Heart left ventricle (tissue), 16 donors: ENCODE measurements around the gene RAP1GAP. TPM values are rescaled to one million over a fixed set of nuclear protein-coding genes. Genes with fewer than 3 reads are reported as not detected.

ENCODE experiments used
- ATAC-seq, 4 donors: fragments of 200-7000 bp; cut with Tn5 transposase; one replicate each; pipeline ENCODE4 v1.9.1; 2020 to 2022; ENCODE audit warnings: moderate library complexity in 4 of 4, mild to moderate bottlenecking in 3 of 4, moderate number of reproducible peaks in 1 of 4
- DNase-seq, 5 donors: peaks; one replicate each; pipeline ENCODE4 v3.0.0-alpha.2; 2020
- H3K27ac ChIP-seq, 12 donors: fragments of 200-600 bp; sonication (generic) in 4 of 12; one replicate each; pipeline versions ENCODE4 v1.5.0 to v1.8.0; 2016 to 2022; ENCODE audit warnings: mild to moderate bottlenecking in 2 of 12
- H3K27me3 ChIP-seq, 9 donors: fragments of 200-600 bp; sonication (generic) in 2 of 9; one replicate each; pipeline versions ENCODE4 v1.5.1 to v1.8.0; 2016 to 2022; ENCODE audit warnings: mild to moderate bottlenecking in 3 of 9
- H3K36me3 ChIP-seq, 9 donors: fragments of 200-600 bp; sonication (generic) in 2 of 9; one replicate each; pipeline versions ENCODE4 v1.5.0 to v1.8.0; 2018 to 2022; ENCODE audit warnings: mild to moderate bottlenecking in 2 of 9
- H3K4me1 ChIP-seq, 12 donors: fragments of 200-600 bp; sonication (generic) in 4 of 12; one replicate each; pipeline versions ENCODE4 v1.5.0 to v1.8.0; 2016 to 2022; ENCODE audit warnings: mild to moderate bottlenecking in 3 of 12
- H3K4me3 ChIP-seq, 12 donors: fragments of 200-600 bp; sonication (generic) in 4 of 12; one replicate each; pipeline versions ENCODE4 v1.5.0 to v1.8.0; 2017 to 2022; ENCODE audit warnings: mild to moderate bottlenecking in 9 of 12, moderate library complexity in 4 of 12
- H3K9me3 ChIP-seq, 12 donors: fragments of 200-600 bp; sonication (generic) in 4 of 12; one replicate each; pipeline versions ENCODE4 v1.5.0 to v1.8.0; 2016 to 2022; ENCODE audit warnings: mild to moderate bottlenecking in 1 of 12
- CTCF ChIP-seq, 12 donors: fragments of 200-600 bp; sonication (generic) in 4 of 12; IDR thresholded peaks; one replicate each; pipeline versions ENCODE4 v1.5.0 to v1.8.0; 2018 to 2022; ENCODE audit warnings: antibody characterized with exemption in 12 of 12, mild to moderate bottlenecking in 5 of 12
- POLR2A ChIP-seq, 2 donors: fragments of 450-650 bp; IDR thresholded peaks; one replicate each; pipeline ENCODE4 v1.6.1; 2017; ENCODE audit warnings: antibody characterized with exemption in 2 of 2, mild to moderate bottlenecking in 2 of 2, moderate library complexity in 2 of 2
- WGBS, 4 donors: extraction: QIAGEN DNeasy Blood & Tissue Kit in 2 of 4; methylation state at CpG; one replicate each; pipeline versions ENCODE4 v1.1.5 to v1.1.7; 2013 to 2018; 5-methylcytosine and 5-hydroxymethylcytosine counted together
- intact Hi-C, 10 donors: fragments of 100-400 bp; cut with DNase I; formaldehyde crosslinking; loops; one replicate each; pipeline versions ENCODE4 v1.11.1 to v1.14.2; 2022
- polyA plus RNA-seq, 2 donors: library from polyadenylated mRNA; stranded (reverse); fragments of 200-250 nt; gene quantifications; one replicate each; pipeline ENCODE4 v1.2.3, GENCODE V29; 2013
- total RNA-seq, 9 donors: library from RNA; depleted of rRNA in 2 of 9; stranded (reverse); fragments of >200 nt in 2 of 9; fragmentation: NEBNext Ultra II Directional in 3 of 9; extraction: Animal tissue kit (Norgen Biotek cat#: 25700) in 3 of 9; gene quantifications; one replicate each; pipeline versions ENCODE4 v1.1.0 to v1.2.4, GENCODE V29; 2016 to 2023
- donor health status: ischemic (EF 13 %, LVEDD 7.1; RV severe dilation, severe dysfunction).
- donor health status: healthy with polysubstance abuse.
- donor health status: DM: no; HTN: yes; CAD: no.
- donor health status: DM: no; HTN: no; CAD: no.
- donor health status: ischemic (EF 25% LVEDD 6.9; RV normal size, moderate dysfunction).
- donor health status: ischemic (EF 25% LVEDD 5.7; RV mildly dilated, moderate dysfunction).
- donor health status: healthy.
- donor health status: DM: yes; HTN: yes; CAD: no.
- donor health status: ischemic (EF 35%, LVEDD 5.7; RV mildly dilated, moderate dysfunction).
- donor health status: nonischemic (EF 11% LVEDD 7.7; RV severe dilation, severe dysfunction).
- donor health status: DM: yes; HTN: yes; CAD: no.
- donor health status: PGD.
- donor health status: ischemic (EF 29% LVEDD 5.4; RV normal size, mild dysfunction).
- donor health status: nonischemic (EF 23%, LVEDD 6.1; RV moderate dilation, normal function).

Gene RAP1GAP
- total and polyA plus RNA-seq, 11 donors, result 0.75 to 8.0 (median 3.8) TPM

GRCh38 chr1:21603177-21604138, 65.7 kb downstream of the RAP1GAP start:
- no peak overlapping the region for H3K4me3 ChIP-seq
- no peaks in the 10 kb centered on the region for H3K36me3 ChIP-seq
- no peaks in the 10 kb centered on the region for H3K4me1 ChIP-seq
- DNase-seq (no peak), ATAC-seq (no peak)
- no peak overlapping the region for H3K27ac ChIP-seq
- intact Hi-C loops, result no loop called here
- WGBS, 4 donors, result 87 to 90% (median 88%) methylated on average over 33 to 39 of the region's 39 CpGs
- peaks cover 0 to 7% (median 0%) of the 10 kb centered on the region in 9 donors for H3K27me3 ChIP-seq
- no peaks in the 10 kb centered on the region for H3K9me3 ChIP-seq
- TF ChIP-seq CTCF (IDR thresholded peaks at IDR 0.05) (no peak), POLR2A (IDR thresholded peaks at IDR 0.05) (no peak)

GRCh38 chr1:21601278-21602048, 67.7 kb downstream of the RAP1GAP start:
- WGBS, 4 donors, result 90 to 91% (median 90%) methylated on average over 27 to 30 of the region's 30 CpGs
- Histone ChIP-seq H3K4me3 (no peak overlapping the region), H3K27ac (no peak overlapping the region), H3K27me3 (peaks cover 0 to 3% (median 0%) of the 10 kb centered on the region in 9 donors), H3K9me3 (no peaks in the 10 kb centered on the region), H3K4me1 (no peaks in the 10 kb centered on the region), H3K36me3 (no peaks in the 10 kb centered on the region)
- TF ChIP-seq CTCF (IDR thresholded peaks at IDR 0.05), result no peak
- TF ChIP-seq POLR2A (IDR thresholded peaks at IDR 0.05), result no peak
- intact Hi-C loops, result no loop called here
- DNase-seq, result no peak
- no peak for ATAC-seq

GRCh38 chr1:21599402-21599801, 69.8 kb downstream of the RAP1GAP start:
- Histone ChIP-seq H3K36me3 (no peaks in the 10 kb centered on the region), H3K4me3 (no peak overlapping the region), H3K27ac (no peak overlapping the region), H3K9me3 (no peaks in the 10 kb centered on the region), H3K27me3 (peaks cover 0 to 3% (median 0%) of the 10 kb centered on the region in 9 donors), H3K4me1 (no peaks in the 10 kb centered on the region)
- no peak for DNase-seq
- 79 to 83% (median 80%) methylated on average over 12 to 15 of the region's 15 CpGs for WGBS, 4 donors
- TF ChIP-seq POLR2A (IDR thresholded peaks at IDR 0.05) (no peak), CTCF (IDR thresholded peaks at IDR 0.05) (no peak)
- intact Hi-C loops, result loop anchor here in 2 of 10 donors (5.0 to 10.0 kb wide), 3 partner anchors 58 to 345 kb away; no protein-coding TSS in a partner anchor
- no peak for ATAC-seq

GRCh38 chr1:21598904-21599303, 70.3 kb downstream of the RAP1GAP start:
- intact Hi-C loops, result loop anchor here in 2 of 10 donors (5.0 to 10.0 kb wide), 3 partner anchors 58 to 344 kb away; no protein-coding TSS in a partner anchor
- Histone ChIP-seq H3K36me3 (no peaks in the 10 kb centered on the region), H3K4me1 (no peaks in the 10 kb centered on the region), H3K27ac (no peak overlapping the region), H3K4me3 (no peak overlapping the region), H3K9me3 (no peaks in the 10 kb centered on the region), H3K27me3 (peaks cover 0 to 3% (median 0%) of the 10 kb centered on the region in 9 donors)
- DNase-seq (no peak), ATAC-seq (no peak)
- 72 to 79% (median 76%) methylated on average over 8 of the region's 8 CpGs for WGBS, 4 donors
- TF ChIP-seq CTCF (IDR thresholded peaks at IDR 0.05) (no peak), POLR2A (IDR thresholded peaks at IDR 0.05) (no peak)
